GM20000 (cell line): ENCODE data around the gene PAK6.

Source experiments
- DNase-seq: peaks from one replicate; pipeline ENCODE4 v3.0.0; 2012; ENCODE audit warnings: low spot score
- TF ChIP-seq, protein P1 (sequence below): IDR thresholded peaks from 2 replicates; pipeline ENCODE4 v1.5.1; 2012; ENCODE audit warnings: mild to moderate bottlenecking, control low read depth; ENCODE audit errors: extremely low read depth, missing control alignments

The PAK6 gene

DNA sequence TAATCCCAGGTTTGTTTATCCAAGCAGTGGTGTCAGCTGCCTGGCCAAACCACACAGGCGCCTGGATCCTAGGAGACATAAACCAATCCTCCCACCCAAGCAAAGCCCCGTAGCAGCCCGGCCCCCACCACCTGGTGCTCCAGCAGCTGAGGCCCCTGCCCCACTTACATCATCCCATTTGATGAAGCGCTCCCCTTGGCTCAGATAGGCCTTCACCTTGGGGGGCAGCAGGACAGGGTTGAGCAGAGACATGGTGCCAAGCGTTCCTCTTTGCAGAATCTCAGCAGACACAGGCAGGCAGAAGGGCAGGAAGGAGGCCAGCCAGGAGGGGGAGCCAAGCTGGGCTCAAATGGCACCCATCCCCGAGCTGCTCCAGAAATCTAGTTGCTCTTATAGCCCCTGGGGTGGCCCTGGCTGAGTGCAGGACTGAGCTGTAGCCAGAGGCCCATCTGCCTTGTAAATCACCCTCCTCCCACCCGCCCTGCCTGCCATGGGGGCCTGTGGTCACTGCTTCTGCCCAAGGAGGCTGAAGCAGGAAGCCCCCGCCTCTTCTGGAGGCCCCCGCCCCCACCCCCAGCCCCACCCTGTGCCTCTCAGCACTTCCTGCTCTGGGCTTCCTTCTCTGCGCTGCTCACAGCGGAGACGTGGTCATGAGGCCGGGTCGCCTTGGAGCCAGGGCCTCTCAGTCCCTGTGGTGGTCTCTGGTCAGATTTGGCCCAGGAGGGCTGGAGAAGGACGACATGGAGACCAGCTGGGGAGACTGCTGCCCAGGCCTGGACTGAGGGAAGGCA lies 68.8 kb downstream of the PAK6 start, which contains the start of gene PLCB2:
PLCB2 (minus strand) TSS at position 515 of the 791 bp plus-strand sequence; CDS start at position 252, 263 bp downstream.
- TF ChIP-seq, protein P1, sequence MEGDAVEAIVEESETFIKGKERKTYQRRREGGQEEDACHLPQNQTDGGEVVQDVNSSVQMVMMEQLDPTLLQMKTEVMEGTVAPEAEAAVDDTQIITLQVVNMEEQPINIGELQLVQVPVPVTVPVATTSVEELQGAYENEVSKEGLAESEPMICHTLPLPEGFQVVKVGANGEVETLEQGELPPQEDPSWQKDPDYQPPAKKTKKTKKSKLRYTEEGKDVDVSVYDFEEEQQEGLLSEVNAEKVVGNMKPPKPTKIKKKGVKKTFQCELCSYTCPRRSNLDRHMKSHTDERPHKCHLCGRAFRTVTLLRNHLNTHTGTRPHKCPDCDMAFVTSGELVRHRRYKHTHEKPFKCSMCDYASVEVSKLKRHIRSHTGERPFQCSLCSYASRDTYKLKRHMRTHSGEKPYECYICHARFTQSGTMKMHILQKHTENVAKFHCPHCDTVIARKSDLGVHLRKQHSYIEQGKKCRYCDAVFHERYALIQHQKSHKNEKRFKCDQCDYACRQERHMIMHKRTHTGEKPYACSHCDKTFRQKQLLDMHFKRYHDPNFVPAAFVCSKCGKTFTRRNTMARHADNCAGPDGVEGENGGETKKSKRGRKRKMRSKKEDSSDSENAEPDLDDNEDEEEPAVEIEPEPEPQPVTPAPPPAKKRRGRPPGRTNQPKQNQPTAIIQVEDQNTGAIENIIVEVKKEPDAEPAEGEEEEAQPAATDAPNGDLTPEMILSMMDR = no peak
- peak; percentile 78 for DNase-seq

DNA sequence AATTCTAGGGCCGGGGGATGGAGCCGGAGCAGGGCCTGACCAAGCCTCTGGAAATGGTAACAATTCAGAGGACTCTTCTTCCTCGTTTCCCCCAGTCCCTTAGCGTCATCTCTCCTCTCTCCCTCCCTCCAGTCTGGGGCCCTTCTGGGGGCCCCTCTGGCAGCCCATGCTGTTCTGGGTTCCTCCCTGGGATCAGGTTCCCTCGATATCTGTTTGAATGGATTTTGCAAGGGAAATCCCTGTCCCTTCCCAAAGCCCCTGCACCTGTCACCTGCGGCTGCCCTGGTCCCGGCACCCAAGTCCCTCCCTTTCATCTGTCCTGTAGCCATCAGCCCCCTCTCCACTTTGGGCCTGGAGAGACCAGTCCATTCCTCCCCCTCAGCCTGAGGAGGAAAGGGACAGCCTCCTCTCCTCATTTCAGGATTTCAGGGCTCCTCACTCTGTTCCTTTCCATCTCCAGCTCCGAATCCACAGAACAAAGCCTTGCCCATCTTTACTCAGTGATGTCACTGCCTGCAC lies 70.5 kb downstream of the PAK6 start:
- no peak for DNase-seq
- TF ChIP-seq, protein P1 = no peak

DNA sequence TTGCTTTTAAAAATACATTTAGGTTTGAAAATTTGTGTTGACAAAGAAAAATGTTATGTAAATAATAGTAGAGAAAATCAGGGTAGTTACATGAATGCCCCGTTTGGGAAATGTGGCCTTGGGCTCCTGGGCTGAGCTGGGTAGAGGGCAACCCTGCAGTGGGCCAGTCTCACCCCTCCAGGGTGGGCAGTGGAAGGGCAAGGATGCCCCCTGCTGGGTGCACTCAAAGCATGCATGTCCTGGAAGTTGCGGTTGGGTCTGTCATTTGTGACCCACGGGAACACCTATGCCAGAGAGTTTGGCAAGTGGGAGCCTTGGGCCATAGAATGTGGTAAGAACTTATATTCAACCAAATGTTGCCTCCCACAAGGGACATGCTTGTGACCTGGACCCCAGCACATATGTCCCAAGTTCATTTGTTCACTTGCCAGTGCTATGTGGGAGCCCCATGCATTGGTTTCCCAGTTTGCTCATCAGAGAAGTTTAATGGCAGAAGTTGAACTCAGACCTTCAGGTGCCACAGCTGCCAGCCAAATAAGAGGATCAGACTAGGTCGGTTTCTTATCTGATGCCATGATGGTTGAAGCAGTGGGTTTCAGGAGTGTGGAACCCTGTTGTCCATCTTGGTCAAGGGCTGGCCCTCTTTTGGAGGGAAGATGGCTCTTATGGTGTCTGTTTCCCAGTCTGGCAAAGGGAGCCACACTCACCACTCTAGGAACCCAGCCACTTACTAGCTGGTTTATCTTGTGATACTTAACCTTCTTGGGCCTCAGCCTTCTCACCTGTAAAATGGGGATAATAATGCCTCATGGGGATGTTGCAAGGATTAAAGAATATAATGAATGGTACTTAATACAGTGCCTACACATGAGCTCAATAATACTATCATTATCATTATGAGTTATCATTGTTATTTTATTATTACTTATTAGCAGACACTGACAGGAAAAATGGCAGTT lies 71.4 kb downstream of the PAK6 start:
- DNase-seq = peak; percentile 61
- TF ChIP-seq, protein P1 = peak; percentile 72

DNA sequence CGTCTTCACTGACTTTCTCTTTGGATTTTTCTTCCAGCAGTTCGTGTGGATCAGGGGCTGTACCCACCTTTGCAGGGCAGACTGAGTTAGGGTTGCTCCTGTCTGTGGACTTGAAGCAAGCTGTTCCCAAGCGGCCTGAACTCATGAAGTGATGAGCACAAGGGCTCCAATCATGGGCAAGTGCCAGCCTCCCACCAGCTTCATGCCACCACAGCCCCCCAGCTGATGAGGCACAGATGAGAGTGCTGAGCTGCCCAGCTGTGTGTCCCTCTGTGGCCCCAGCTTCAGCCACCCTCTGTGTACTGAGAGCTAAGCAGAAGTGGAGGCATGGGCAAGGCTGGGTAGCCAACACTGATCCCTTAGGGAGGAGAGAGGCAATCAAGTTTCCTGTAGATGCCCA lies 72.1 kb downstream of the PAK6 start:
- no peak for DNase-seq
- TF ChIP-seq, protein P1 = no peak

DNA sequence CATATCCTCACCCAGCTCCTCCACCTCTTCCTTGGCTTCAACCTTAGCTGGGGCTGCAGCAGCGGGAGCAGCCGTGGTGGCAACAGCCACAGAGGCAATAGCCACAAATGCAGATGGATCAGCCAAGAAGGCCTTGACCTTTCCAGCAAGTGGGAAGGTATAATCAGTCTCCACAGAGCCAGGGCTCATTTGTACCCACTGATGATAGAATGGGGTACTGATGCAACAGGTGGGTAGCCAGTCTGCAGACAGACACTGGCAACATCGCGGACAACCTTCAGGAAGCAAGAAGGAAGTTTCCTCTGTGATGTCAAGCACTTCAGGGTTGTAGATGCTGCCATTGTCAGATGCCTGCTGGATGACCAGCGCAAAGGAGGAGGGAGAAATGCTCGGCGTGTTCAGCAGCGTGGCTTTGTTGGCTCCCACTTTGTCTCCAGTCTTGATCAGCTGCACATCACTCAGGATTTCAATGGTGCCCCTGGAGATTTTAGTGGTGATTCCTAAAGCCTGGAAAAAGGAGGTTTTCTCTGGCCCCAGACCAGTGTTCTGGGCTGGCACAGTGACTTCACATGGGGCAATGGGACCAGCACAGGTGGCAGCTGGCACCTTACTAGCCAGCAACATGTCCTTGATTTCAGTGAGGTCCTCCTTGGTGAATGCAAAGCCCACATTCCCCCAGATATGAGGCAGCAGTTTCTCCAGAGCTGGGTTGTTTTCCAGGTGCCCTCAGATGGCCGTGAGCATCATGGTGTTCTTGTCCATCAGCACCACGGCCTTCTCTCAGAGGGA lies 73.7 kb downstream of the PAK6 start:
- no peak for DNase-seq
- TF ChIP-seq, protein P1 = no peak

DNA sequence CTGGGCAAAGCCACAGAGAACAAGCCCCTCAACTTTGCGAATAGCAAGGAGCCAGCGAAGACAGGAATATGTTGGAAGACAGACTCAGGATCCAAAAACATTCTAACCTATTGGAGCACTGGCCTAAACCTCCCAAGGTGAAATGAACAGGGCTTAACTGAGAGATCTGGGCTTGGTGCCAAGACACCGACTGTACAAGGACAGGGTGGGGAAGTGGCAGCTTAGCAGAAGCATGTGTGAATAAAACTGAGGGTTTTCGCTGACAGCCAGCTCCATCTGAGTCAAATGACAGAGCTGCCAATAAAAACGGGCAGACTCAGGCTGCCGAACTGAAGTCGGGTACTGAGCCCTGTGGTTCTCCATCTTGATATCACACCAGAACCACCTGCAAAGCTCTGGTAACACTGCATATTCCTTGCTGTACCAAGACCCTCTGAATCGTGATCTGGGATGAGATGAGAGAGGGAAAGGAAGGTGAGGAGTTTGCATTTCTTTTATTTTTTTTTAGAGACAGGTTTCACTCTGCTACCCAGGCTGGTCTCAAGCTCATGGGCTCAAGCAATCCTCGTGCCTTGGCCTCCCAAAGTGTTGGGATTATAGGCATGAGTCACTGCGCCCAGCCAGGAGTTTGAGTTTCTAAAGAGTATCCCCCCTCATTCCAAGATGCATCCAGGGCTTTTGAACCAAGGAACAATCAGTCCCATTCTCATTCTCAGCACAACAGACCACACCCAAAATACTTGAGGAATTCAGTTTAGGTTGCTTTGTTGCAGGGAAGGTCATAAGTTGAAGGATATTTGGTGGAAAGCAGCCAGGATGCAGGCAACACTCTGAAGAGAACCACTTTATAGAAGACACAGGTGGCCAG lies 74.9 kb downstream of the PAK6 start:
- TF ChIP-seq, protein P1 = no peak
- DNase-seq = no peak
